ENCODE results near the gene C11orf54.
A peak's percentile ranks its signal among the peaks of the same experiment; 100 is the strongest.

The C11orf54 gene

GRCh38 chr11:93741094-93741881, at the start of gene C11orf54, which contains the start of gene TAF1D:
TSS of gene C11orf54 (plus strand) at chr11:93741672. CDS start at chr11:93747394, 5,722 bp downstream.
TSS of gene TAF1D (minus strand) at chr11:93741495. CDS start at chr11:93739304, 2,191 bp downstream.
- DNase-seq = peak; percentile 85

DNA sequence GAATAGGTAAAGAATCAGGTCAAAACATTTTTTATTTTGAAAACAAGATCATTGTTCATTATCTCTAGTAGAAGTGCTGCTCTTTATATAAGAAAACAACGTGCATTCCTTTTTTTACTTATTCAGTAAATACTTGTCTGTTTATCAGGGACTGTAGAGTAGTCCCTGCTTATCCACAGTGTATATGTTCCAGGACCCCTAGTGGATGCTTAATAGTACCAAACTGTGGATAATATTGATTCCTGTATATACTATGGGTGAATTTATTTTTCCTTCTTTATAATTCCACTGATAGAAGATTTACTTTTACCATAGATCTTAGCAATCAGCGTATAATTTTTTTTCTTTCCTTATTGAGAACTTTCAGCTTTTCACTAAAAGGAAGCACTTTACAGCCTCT, 47.4 kb upstream of the C11orf54 start:
- no peak for DNase-seq

DNA sequence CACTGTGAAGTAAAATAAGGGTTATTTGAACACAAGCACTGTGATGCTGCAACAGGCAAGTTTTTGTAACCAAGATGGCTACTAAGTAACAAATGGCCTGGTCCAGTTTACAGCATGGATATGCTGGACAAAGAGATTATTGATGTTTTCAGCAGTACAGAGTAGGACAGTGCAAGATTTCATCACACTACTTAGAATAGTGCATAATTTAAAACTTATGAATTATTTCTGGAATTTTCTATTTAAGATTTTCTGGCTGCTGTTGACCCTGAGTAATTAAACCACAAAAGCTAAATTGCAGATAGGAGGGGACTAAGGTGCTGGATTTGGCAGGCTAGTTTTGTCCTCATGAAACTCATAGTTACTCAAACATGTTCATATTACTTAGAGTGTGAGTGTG, 46.9 kb upstream of the C11orf54 start:
- no peak for DNase-seq

- no peak for DNase-seq
Measured at GRCh38 chr11:93697611-93698010, 43.9 kb upstream of the C11orf54 start.

DNA sequence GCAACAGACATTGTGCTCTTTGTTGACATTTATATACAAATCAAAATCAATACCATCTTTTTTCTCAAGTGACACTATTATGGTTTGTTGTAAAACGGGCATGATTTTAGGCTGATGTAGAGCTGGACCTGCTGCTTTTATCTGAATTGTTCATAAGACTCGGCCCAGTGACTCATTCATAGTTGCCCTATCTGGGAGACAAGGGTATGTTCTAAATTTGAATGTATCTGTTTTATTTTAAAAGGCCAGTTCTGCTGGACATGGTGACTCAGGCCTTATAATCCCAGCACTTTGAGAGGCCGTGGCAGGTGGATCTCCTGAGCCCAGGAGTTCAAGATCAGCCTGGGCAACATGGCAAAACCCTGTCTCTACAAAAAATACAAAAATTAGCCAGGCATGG, 40.6 kb upstream of the C11orf54 start:
- no peak for DNase-seq

- DNase-seq = no peak
Measured at GRCh38 chr11:93704237-93704636, 37.2 kb upstream of the C11orf54 start.

DNA sequence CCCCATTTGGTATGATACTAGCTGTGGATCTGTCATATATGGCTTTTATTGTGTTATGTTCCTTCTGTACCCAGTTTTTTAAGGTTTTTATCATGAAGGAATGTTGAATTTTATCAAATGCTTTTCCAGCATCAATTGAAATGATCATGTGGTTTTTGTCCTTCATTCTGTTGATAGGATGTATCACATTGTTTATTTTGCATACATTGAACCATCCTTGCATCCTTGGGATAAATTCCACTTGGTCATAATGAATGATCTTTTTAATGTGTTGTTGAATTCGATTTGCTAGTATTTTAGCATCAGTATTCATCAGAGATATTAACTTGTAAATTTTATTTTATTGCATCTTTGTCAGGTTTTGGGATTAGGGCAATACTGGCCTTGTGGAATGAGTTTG, 31.2 kb upstream of the C11orf54 start:
- DNase-seq = no peak

DNA sequence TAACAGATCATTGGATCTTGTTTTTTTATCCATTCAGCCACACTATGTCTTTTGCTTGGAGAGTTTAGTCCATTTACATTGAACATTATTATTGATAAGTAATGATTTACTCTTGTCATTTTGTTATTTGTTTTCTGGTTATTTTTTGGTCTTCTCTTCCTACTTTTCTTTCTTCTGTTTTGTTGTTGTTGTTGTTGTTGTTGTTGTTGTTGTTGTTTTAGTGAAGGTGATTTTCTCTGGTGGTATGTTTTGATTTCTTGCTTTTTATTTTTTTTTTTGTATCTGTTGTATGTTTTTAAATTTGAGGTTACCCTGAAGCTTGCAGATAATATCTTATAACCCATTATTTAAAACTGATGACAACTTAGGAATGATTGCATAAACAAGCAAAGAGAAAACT, 28.8 kb upstream of the C11orf54 start:
- DNase-seq = no peak

GRCh38 chr11:93715797-93716396, 25.6 kb upstream of the C11orf54 start:
- no peak for DNase-seq

GRCh38 chr11:93717501-93717900, 24.0 kb upstream of the C11orf54 start:
- no peak for DNase-seq

GRCh38 chr11:93718057-93718563, 23.4 kb upstream of the C11orf54 start:
- DNase-seq = no peak

DNA sequence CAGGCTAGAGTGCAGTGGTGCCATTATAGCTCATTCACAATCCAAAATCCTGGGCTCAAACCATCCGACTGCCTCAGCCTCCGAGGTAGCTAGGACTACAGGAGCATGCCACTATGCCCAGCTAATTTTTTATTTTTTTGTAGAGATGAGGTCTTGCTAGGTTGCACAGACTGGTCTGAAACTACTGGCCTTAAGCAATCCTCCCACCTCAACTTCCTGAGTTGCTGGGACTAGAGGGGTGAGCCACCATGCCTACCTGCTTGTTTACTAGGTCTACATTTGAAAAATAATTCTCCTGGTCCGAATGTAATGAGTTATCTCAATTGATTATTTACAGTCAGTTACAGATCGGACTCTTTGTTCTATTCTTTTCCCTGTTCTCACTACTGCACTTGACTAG, 22.2 kb upstream of the C11orf54 start:
- no peak for DNase-seq

GRCh38 chr11:93720522-93720921, 20.9 kb upstream of the C11orf54 start:
- DNase-seq = no peak

DNA sequence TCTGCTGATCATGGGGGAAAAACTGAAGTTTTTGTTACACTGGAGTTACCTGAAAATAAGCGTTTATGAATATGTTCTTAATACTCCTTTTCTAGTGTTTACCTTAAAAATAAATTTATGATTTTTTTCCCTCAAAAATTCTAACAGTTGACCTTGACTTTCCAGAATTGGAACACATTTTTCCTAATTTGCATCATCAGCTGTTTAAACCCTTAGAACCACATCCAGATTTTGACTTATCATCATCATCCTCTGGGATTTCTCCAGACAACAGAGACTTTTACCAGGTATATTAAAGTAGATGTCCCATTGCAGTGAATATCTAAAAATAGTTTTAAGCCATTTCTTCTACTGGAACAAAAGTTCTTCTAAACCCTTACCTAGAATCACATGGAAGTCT, 17.4 kb upstream of the C11orf54 start:
- no peak for DNase-seq

DNA sequence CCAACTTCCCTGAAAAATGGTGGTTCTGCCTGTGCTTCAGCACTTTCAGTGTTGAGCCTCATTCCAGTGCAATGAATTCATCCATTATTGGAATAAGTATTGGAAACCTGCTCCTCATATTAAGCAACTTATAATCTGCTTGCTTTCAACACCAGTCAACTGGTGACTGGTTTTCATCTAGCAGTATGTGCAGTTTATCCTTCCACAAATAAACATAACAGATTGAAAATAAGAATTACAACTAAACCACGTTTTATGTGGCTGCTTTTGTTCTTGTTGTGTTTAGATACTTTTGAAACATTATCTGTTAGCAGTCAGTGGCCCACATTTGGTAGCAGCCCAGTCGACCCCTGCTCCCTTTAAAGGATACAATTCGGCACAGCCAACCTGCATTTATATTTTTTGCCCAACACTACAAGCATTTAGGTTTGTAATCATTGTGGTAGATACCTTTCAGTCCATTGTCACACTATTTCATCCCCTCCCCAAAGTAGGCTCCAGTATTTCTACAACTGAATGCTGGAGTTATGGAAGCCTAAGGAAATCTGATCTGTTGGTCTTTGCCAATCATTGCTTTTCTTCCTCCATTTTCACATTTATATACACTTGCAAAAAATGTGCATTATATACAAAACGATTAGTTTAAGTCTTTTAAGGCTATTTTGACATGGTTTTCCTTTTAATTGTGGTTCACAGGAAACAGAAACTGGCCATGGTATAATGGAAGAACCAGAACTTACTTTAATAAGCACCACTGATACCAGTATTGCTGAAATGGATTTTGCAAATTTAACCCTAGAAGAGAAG, 13.3 kb upstream of the C11orf54 start:
- no peak for DNase-seq

DNA sequence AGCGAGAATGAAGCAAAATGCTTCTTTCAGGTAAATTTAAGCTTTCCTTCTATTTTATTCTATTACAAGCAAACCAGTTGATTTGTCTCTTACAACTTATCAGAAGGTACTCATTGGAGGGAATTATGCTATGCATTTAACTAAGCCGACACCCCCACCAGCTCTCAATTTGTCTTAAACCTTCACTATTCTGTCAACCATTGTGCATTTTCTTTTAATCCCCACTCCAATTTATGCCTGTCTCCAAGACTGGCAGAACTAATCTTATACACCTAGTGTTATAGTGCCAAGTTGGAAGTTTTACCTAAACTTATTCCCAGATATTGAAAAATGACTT, 12.7 kb upstream of the C11orf54 start:
- DNase-seq = no peak

DNA sequence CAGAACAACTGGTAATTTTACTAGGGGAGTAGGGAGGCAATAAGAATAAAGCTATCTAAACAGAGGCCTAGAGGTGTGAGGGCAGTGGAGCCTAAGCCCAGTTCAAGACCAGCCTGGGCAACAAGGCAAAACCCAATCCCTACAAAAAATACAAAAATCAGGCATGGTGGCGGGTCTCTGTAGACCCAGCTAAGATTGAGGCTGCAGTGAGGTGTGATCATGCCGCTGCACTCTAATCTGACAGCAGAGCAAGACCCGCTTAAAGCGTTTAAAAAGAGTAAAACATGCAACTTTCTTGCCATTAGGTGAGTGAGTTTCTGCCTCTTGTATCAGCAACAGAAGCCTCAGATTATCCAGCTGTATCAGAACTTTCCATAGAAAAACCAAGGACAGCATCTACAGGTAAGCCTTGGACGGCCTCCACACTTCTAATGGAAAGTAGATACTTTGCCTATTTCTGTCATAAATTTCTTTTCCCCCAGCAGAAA, 12.3 kb upstream of the C11orf54 start:
- no peak for DNase-seq

GRCh38 chr11:93730108-93731107, 11.1 kb upstream of the C11orf54 start:
- DNase-seq = no peak

GRCh38 chr11:93732237-93732892, 9.1 kb upstream of the C11orf54 start:
- DNase-seq = no peak

DNA sequence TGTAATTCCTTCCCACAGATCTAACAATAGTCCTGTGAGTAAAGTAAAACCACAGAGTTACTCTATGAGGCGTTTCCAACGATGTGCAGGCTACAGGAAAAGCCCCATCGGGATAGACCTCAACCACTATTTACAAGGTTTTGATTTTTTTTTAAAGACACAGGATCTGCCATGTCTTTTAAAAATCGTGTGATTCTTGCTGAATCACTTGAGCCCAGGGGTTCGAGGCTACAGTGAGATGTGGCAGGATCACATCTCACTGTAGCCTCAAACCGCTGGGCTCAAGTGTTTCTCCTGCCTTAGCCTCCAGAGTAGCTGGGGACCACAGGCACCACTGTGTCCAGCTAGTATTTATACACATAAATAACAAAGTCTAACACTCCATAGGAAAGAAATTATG, 8.0 kb upstream of the C11orf54 start:
- DNase-seq = no peak

- no peak for DNase-seq
Measured at GRCh38 chr11:93734427-93735222, 6.8 kb upstream of the C11orf54 start.
